Hepatocyte (in vitro differentiated cells): ENCODE results near the gene TLR1. TPM values are rescaled to one million over a fixed set of nuclear protein-coding genes. Genes with fewer than 3 reads are reported as not detected.

Source experiments
- DNase-seq: peaks from one replicate; pipeline ENCODE4 v3.0.0-alpha.2; 2016; ENCODE audit warnings: low spot score
- H2AFZ ChIP-seq: fragments of 200-600 bp; sonication (generic); 2 replicates; pipeline ENCODE4 v1.6.0; 2016; ENCODE audit warnings: antibody characterized with exemption, mild to moderate bottlenecking
- H3K27ac ChIP-seq: fragments of 200-600 bp; sonication (generic); 2 replicates; pipeline ENCODE4 v1.5.1; 2016; ENCODE audit warnings: mild to moderate bottlenecking
- H3K27me3 ChIP-seq: fragments of 200-600 bp; sonication (generic); 2 replicates; pipeline ENCODE4 v1.6.1; 2016
- H3K36me3 ChIP-seq: fragments of 200-600 bp; sonication (generic); replicated peaks from 2 replicates; pipeline ENCODE4 v1.5.1; 2016; ENCODE audit warnings: low read depth; ENCODE audit not compliant: insufficient read depth
- H3K4me1 ChIP-seq: fragments of 200-600 bp; sonication (generic); 2 replicates; pipeline ENCODE4 v1.5.1; 2016; ENCODE audit warnings: mild to moderate bottlenecking, moderate library complexity; ENCODE audit not compliant: insufficient read depth
- H3K4me2 ChIP-seq: fragments of 200-600 bp; sonication (generic); 2 replicates; pipeline ENCODE4 v1.6.0; 2016
- H3K4me3 ChIP-seq: fragments of 200-600 bp; sonication (generic); 2 replicates; pipeline ENCODE4 v1.5.1; 2016; ENCODE audit warnings: mild to moderate bottlenecking
- H3K79me2 ChIP-seq: fragments of 200-600 bp; sonication (generic); 2 replicates; pipeline ENCODE4 v1.6.0; 2017; ENCODE audit warnings: mild to moderate bottlenecking
- H3K9me2 ChIP-seq: fragments of 200-600 bp; sonication (generic); replicated peaks from 2 replicates; pipeline ENCODE4 v1.6.0; 2017; ENCODE audit warnings: mild to moderate bottlenecking; ENCODE audit not compliant: insufficient read depth
- H3K9me3 ChIP-seq: fragments of 200-600 bp; sonication (generic); 2 replicates; pipeline ENCODE4 v1.5.1; 2016; ENCODE audit warnings: low read depth, mild to moderate bottlenecking
- H4K20me1 ChIP-seq: fragments of 200-600 bp; sonication (generic); 2 replicates; pipeline ENCODE4 v1.6.0; 2016; ENCODE audit warnings: mild to moderate bottlenecking; ENCODE audit not compliant: insufficient read depth, poor library complexity, severe bottlenecking
- EZH2 ChIP-seq: fragments of 200-600 bp; sonication (generic); IDR thresholded peaks from 2 replicates; pipeline ENCODE4 v1.6.1; 2016; ENCODE audit warnings: antibody characterized with exemption, mild to moderate bottlenecking, borderline replicate concordance
- EZH2phosphoT487 ChIP-seq: fragments of 200-600 bp; sonication (generic); IDR thresholded peaks from one replicate; pipeline ENCODE4 v1.6.1; 2018; ENCODE audit warnings: antibody characterized with exemption, mild to moderate bottlenecking, low read depth, moderate library complexity; ENCODE audit not compliant: unreplicated experiment, severe bottlenecking
- WGBS: methylation state at CpG from one replicate; pipeline ENCODE4 v1.1.6; 2016; ENCODE audit warnings: low lambda C conversion rate; ENCODE audit errors: missing lambda C conversion rate; 5-methylcytosine and 5-hydroxymethylcytosine counted together
- polyA plus RNA-seq: library from polyadenylated mRNA; unstranded; fragments of >200 nt; fragmentation: Nextera tagmentation; extraction: Ambion mirVana; gene quantifications from 2 replicates; pipeline ENCODE4 v1.2.1, GENCODE V29; 2016
- small RNA-seq: library from RNA; depleted of rRNA; stranded (forward); fragments of <200 nt; gene quantifications from one replicate; pipeline ENCODE3, GENCODE V24; 2014
- total RNA-seq: library from RNA; depleted of rRNA; stranded (reverse); fragments of >200 nt; gene quantifications from 2 replicates; pipeline ENCODE4 v1.2.3, GENCODE V29; 2014
- TF ChIP-seq, protein P1 (sequence below): fragments of 200-600 bp; sonication (generic); IDR thresholded peaks from 2 replicates; pipeline ENCODE4 v1.5.1; 2016; ENCODE audit warnings: antibody characterized with exemption, mild to moderate bottlenecking; ENCODE audit not compliant: poor library complexity

TLR1 gene
- total and polyA plus RNA-seq, 2 experiments from 2014 or later, result 1.0 to 2.7 TPM

DNA sequence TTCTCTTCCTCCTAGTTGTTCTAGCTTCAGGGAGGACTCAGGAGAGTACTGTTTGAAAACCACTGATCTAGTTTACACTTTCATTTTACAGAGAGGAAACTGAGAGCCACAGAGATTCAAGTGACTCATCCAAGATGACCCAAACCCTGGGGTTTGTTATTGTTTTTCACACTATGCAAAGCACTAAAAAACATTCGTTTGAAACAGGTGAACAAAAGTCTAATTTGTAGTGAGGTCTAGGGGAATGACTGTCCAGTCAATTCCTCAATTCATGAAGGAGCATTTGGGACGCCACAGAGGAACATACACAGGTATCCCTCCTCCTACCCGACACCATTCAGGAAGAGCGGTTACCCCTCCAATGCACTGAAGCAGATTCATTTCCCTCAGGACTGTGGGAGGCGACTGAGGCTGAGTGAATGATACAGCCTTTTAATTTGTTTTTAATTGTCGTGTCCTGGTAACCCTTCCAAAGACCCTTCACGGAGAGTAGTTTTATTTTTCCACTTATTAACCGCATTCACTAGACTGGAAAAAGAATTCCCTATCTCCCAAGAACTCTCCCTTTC lies 52.1 kb downstream of the TLR1 start:
- H2AFZ ChIP-seq, result peak overlapping the region; percentile 3
- H3K36me3 ChIP-seq, result no peaks in the 10 kb centered on the region
- H3K4me2 ChIP-seq, result peak overlapping the region; percentile 33
- TF ChIP-seq EZH2phosphoT487, result no peak
- peak overlapping the region; percentile 82 for H3K27ac ChIP-seq
- no peaks in the 10 kb centered on the region for H3K9me2 ChIP-seq
- H3K27me3 ChIP-seq, result no peaks in the 10 kb centered on the region
- 69% methylated on average over 8 of the region's 8 CpGs for WGBS
- H3K4me1 ChIP-seq, result peaks cover 5% of the 10 kb centered on the region
- no peaks in the 10 kb centered on the region for H3K9me3 ChIP-seq
- H3K79me2 ChIP-seq, result no peaks in the 10 kb centered on the region
- H3K4me3 ChIP-seq, result no peak overlapping the region
- H4K20me1 ChIP-seq, result no peaks in the 10 kb centered on the region
- no peak for DNase-seq

DNA sequence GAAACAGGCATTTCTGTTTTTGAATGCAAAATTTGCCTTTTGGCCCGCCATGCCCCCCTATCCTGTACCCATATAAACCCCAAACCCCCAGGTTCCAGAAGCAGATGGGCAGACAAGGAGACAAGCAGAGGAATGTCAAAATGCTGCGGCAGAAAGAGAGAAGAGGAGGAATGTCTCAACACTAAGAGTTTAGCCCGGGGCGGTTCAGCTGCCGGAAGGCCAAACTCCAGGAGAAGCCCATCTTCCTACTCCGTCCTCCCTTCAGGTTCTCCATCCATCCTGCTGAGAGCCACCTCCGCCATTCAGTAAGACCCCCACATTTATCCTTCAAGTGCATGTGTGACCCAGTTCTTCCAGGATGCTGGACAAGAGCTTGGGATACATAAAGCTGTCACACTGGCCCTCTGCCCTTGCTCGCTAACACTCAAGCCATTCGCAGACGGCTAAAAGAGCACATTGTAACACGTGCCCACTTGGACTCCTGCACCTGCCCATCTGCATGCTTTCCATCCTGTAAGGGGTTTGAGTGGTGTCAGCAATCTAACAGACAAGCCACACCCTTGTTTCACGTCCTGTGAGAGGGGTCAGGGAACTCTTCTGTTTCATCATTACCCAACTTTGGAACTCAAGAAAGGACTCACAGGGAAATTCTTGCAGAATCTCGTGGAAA lies 53.1 kb downstream of the TLR1 start:
- no peak for DNase-seq
- no peak overlapping the region for H3K27ac ChIP-seq
- 89% methylated on average over 13 of the region's 13 CpGs for whole genome bisulfite sequencing

GRCh38 chr4:38749336-38749735 lies 55.3 kb downstream of the TLR1 start:
- Histone ChIP-seq H3K4me3 (no peak overlapping the region), H3K9me2 (no peaks in the 10 kb centered on the region), H3K79me2 (no peaks in the 10 kb centered on the region), H3K36me3 (no peaks in the 10 kb centered on the region), H4K20me1 (no peaks in the 10 kb centered on the region), H3K4me2 (no peak overlapping the region), H3K4me1 (peaks cover 5% of the 10 kb centered on the region), H2AFZ (no peak overlapping the region), H3K27me3 (no peaks in the 10 kb centered on the region), H3K9me3 (no peaks in the 10 kb centered on the region), H3K27ac (no peak overlapping the region)
- no peak for TF ChIP-seq EZH2phosphoT487
- no peak for TF ChIP-seq EZH2
- TF ChIP-seq, protein P1, sequence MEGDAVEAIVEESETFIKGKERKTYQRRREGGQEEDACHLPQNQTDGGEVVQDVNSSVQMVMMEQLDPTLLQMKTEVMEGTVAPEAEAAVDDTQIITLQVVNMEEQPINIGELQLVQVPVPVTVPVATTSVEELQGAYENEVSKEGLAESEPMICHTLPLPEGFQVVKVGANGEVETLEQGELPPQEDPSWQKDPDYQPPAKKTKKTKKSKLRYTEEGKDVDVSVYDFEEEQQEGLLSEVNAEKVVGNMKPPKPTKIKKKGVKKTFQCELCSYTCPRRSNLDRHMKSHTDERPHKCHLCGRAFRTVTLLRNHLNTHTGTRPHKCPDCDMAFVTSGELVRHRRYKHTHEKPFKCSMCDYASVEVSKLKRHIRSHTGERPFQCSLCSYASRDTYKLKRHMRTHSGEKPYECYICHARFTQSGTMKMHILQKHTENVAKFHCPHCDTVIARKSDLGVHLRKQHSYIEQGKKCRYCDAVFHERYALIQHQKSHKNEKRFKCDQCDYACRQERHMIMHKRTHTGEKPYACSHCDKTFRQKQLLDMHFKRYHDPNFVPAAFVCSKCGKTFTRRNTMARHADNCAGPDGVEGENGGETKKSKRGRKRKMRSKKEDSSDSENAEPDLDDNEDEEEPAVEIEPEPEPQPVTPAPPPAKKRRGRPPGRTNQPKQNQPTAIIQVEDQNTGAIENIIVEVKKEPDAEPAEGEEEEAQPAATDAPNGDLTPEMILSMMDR, result no peak
- no peak for DNase-seq
- 81% methylated on average over 4 of the region's 4 CpGs for WGBS

More for the DNA sequence above, 53.1 kb downstream of the TLR1 start:
- Histone ChIP-seq H3K4me2 (no peak overlapping the region), H4K20me1 (no peaks in the 10 kb centered on the region), H3K4me1 (peaks cover 5% of the 10 kb centered on the region), H3K9me2 (no peaks in the 10 kb centered on the region), H2AFZ (no peak overlapping the region), H3K9me3 (no peaks in the 10 kb centered on the region), H3K79me2 (no peaks in the 10 kb centered on the region), H3K36me3 (no peaks in the 10 kb centered on the region), H3K4me3 (no peak overlapping the region), H3K27me3 (no peaks in the 10 kb centered on the region)
- TF ChIP-seq EZH2 (no peak), EZH2phosphoT487 (no peak)
- TF ChIP-seq, protein P1, result no peak

DNA sequence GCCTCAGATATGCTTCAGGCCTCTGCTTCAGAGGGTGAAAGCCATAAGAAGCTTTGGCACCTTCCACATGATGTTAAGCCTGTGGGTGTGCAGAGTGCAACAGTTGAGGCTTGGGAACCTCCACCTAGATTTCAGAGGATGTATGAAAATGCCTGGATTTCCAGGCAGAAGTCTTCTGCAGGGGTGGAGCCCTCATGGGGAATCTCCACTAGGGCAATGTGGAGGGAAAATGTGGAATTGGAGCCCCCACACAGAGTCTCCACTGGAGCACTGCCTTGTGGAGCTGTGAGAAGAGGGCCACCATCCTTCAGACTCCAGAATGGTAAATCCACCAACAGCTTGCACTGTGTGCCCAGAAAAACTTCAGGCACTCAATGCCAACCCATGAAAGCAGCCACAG lies 57.0 kb downstream of the TLR1 start:
- Histone ChIP-seq H3K4me1 (no peaks in the 10 kb centered on the region), H3K27me3 (no peaks in the 10 kb centered on the region), H2AFZ (no peak overlapping the region), H3K4me2 (no peak overlapping the region), H4K20me1 (no peaks in the 10 kb centered on the region), H3K27ac (no peak overlapping the region), H3K79me2 (no peaks in the 10 kb centered on the region), H3K36me3 (no peaks in the 10 kb centered on the region), H3K9me3 (no peaks in the 10 kb centered on the region), H3K9me2 (no peaks in the 10 kb centered on the region), H3K4me3 (no peak overlapping the region)
- no peak for DNase-seq
- TF ChIP-seq EZH2, result no peak
- no peak for TF ChIP-seq EZH2phosphoT487

Small RNA genes lying within 50 kb of the gene (small RNA-seq; reads per million reads assigned to genes)
- not detected for gene RNA5SP158

Other genes starting within 250 kb of the TLR1 start
- 77.3 and 81.1 TPM in 2 replicates for gene KLF3, start 140.6 kb downstream of the TLR1 start, total RNA-seq
- gene KLF3, start 140.6 kb downstream of the TLR1 start, polyA plus RNA-seq, result 68.4 and 74.2 TPM in 2 replicates
- not detected in 2 replicates for gene TLR10, start 21.8 kb downstream of the TLR1 start, total RNA-seq
- gene TLR10, start 21.8 kb downstream of the TLR1 start, polyA plus RNA-seq, result not detected in 2 replicates
- 1.1 and 2.6 TPM in 2 replicates for gene TLR6, start 52.0 kb upstream of the TLR1 start, total RNA-seq
- 0.24 and 0.56 TPM in 2 replicates for gene TLR6, start 52.0 kb upstream of the TLR1 start, polyA plus RNA-seq
- 127 and 140 TPM in 2 replicates for gene FAM114A1, start 63.0 kb upstream of the TLR1 start, total RNA-seq
- 110 and 113 TPM in 2 replicates for gene FAM114A1, start 63.0 kb upstream of the TLR1 start, polyA plus RNA-seq
- gene TMEM156, start 227.6 kb upstream of the TLR1 start, total RNA-seq, result 1.3 TPM in 1 of 2 replicates, not detected in the other
- not detected in 2 replicates for gene TMEM156, start 227.6 kb upstream of the TLR1 start, polyA plus RNA-seq